T-helper 1 cell treated with Interleukin-12 subunit alpha and Interleukin-12 subunit beta and Interleukin-4 antibody, amounts not matched to agents 30 ng/mL and 1 ng/mL, for 36 hours (primary cell): ENCODE results near the gene ZNF521. TPM values are rescaled to one million over a fixed set of nuclear protein-coding genes. Genes with fewer than 3 reads are reported as not detected.

Experiments
- intact Hi-C: fragments of 100-400 bp; cut with micrococcal nuclease; formaldehyde crosslinking; loops from one replicate; pipeline ENCODE4 v1.15.1; 2024
- total RNA-seq: library from RNA; stranded (reverse); gene quantifications from 2 replicates; pipeline ENCODE4 v1.2.3, GENCODE V29; 2022

ZNF521 gene
- total RNA-seq: not detected in 2 replicates

DNA sequence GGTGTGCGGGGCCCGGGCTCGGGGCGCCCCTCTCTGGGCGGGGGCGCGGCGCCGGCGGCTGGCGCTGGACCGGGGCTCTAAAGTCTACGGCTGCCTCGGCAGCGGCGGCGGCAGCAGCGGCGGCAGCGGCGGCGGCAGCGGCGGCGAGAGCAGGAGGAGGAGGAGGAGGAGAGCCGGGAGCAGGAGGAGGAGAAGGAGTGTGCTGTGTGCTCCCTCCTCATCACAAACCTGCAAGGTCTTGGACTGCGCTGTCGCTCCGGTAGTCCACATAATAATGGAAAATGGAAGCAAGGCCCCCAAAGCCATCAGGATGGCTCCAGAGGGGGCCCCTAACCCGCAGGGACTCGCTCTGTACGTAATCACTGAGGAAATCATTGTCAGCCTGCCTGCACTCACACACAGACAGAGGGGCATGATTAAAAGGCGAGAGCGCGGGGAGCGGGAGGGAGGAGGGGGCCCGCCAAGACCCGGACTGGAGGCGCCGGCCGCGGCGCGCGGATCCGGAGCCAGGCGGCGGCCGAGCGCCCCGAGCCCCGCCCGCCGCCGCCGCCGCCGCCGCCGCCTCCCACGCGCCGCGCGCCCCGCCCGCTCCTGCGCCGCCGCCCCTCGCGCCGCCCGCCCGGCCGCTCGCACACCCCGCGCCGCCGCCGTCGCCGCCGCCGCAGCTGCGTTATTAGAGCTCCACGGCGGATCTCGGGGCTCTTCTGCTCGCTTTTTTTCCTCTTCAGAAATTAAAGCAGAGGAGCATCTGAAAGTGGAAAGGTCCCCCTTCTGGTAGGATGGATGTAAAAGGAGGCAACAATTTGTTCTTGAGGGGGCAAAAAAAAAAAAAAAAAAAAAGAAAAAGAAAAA, at the start of gene ZNF521:
Gene ZNF521 (minus strand): TSS at position 390 of the 852 bp plus-strand sequence. CDS start 1,220 bp downstream, outside the sequence.
- intact Hi-C loops: loop anchor here (2.0 kb wide), 1 partner anchor 955 kb away; the partner anchor contains the start of gene OSBPL1A

DNA sequence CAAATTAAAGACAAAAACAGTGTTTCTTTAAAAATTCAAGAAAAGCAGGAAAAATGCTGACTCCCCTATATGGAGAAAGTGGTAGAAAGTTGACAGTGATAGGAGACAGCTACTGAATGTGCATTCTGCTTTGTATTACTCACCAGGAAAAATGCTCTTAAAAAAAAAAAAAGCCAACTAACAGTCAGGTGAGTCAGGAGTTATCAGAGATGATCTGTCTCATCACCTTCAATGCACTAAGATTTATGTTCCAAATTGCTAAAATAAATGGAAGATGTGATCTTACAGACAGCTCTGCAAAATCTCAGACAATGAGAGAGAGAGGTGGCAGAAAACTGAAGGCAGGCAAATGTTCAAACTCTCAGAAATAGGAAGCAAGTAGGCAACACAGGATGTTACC, 47.6 kb upstream of the ZNF521 start:
- intact Hi-C loops: no loop called here

DNA sequence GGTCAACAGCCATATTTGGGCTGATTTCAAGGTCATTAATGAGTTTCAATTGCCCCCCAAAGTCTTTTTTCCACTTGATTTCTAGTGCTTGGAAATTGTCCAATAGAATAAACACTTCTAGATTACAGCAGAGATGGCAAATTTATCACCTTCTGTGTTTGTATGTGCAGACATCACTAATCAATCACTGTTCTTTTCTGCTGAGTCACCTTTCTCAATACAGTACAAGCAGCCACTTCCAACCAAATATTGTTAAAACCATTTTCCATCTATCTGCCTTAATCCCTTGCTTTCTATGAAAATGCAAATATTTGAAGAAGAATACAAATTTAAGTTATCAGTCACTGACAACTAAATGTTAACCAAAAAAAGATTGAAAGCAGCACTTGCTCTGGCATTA, 40.2 kb upstream of the ZNF521 start:
- intact Hi-C loops: no loop called here

DNA sequence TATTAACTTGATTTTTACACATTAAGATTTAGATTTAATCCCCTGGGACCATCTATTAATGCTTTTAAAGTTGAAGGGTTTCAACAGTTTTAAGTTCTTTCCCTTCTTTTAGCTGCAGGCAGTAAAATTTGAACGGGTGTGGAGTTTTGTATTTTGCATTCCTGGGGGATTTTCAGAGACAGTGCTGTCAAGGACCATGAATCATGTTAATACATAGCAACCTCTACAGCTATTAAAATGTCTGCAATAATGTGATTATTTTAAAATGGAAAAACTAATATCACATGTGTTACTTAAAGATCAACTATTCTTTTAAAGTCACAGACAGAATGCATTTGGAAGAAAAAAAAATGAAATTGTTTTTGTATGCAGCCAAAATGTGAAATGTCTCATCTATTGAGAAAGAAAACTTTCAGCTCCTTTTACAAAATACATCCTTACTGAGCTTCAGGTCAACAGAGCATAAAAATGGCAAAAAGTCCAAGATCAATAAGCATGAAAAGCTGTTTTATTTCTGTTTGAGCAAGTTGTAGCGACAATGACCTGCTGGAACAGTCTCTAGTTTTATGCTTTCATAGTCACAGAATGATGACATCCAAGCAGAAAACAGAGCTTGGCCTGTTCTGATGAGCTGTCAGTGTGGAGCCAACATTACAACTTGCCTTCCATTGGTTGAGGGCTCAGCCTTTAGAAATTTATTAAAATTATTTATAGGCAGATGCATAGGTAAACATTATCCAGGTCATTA, 21.6 kb upstream of the ZNF521 start:
- intact Hi-C loops: no loop called here

DNA sequence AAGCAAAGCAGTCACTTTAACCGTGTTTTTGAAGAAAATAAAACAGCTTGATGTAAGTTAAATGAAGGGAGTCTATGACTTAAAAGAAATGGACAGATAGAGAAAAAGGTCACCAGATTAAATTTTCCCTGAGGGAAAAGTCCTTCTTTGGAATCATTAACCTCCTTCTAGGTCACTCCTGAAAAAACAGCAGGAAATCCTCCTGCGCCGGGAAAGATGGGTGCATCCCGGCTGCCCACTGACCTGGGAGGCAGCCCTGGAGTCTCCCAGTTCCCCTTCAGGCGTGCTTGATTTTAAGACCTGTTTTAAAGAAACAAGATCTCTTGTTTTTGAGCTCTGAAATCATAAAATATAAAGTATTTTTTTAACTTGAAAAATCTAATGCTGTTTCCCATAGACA, 18.4 kb upstream of the ZNF521 start:
- intact Hi-C loops: no loop called here

DNA sequence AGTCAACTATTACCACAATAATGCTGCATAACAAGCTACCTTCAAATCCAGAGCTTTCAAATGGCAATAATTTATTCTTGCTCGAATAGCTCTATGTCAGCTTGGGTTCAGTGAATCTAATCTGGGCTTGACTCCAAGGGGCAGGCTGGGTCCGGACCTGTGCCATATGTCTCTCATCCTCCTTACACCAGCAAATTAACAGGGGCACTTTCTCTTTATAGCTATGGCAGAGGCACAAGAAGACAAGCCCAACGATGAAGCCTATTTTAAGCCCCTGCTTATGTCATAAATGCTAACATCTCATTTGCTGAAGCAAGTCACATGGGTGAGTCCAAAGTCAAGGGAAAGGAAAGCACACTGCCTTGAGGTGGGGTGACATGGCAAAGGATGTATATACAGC, 13.3 kb upstream of the ZNF521 start:
- intact Hi-C loops: no loop called here

DNA sequence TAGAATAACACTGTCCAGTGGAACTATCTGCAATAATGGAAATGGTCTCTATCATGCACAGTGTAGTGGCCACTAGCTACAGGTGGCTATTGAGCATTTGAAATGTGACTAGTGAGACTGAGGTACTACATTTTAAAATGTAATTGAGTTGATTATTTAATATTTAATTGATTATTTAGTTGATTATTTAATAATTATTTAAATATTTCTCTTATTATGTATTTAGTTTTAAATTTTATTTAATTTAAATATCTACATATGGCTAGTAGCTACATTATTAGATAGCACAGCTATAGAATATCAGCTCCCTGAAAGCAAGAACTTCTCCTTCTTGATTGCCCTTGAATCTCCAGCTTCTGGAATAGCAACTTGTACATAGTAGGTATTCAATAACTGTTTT, 12.8 kb upstream of the ZNF521 start:
- intact Hi-C loops: no loop called here

DNA sequence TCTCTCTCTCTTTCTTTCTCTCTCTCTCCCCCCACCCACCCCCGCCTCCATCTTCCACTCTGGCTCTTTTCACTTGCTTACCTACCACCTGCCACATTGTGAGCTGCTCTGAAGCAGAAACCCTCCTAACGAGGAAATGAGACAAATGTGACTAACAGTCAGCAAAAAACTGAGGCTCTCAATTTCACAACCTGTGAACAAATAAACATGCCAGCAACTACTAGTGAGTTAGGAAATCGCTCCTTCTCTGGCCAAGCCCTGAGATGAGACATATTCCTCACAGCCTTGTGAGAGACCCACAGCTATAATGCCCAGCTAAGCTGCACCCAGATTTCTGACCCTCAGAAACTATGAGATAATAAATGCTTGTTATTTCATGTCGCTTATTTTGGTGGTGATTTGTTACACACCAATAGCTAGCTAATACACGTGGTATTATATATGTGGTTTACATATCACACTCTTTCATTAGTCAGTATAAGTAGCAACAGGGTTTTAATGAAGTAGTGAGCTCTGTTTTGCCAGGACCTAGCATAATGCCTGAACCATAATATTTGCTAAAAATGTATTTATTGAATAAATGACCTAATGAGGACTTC, 8.4 kb upstream of the ZNF521 start:
- intact Hi-C loops: no loop called here

DNA sequence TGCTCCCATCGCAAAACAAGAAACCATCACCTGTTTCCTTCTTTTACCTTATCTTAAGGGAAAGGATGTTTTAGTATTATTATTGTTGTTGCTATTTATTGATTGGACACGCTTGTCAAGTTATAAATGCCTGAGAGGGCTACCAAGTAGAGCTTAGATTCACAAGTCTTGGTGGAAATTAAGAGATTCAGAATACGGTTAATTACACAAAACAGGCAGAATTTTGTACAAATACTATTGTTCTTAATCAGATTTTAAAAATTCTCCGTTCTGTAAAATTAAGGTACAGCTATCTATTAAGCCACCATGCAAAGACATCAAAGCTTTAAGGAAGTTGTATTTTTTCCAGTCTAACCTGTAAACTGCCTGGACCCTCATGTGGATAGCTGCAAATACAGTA, 1.1 kb upstream of the ZNF521 start:
- intact Hi-C loops: loop anchor here (2.0 kb wide), 1 partner anchor 956 kb away; the partner anchor contains the start of gene OSBPL1A

DNA sequence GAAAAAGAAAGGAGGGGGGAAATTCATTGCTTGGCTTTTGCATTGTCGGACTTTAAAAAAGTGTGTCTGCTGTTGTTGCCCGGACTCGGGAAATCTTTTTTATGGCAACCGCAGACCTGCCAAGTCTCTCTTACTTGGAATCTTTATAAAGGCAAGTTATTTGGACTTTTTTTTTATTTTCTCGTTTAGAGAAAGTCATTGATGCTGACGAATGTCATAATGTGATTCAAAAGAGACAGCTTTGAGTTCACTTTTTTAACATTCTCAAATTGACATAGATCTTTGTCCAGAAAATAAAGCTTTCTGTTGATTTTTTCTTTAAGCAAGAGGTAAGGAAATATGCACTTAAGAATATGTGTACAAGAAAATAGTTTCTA, 651 bp upstream of the ZNF521 start:
- intact Hi-C loops: loop anchor here (2.0 kb wide), 1 partner anchor 956 kb away; the partner anchor contains the start of gene OSBPL1A

DNA sequence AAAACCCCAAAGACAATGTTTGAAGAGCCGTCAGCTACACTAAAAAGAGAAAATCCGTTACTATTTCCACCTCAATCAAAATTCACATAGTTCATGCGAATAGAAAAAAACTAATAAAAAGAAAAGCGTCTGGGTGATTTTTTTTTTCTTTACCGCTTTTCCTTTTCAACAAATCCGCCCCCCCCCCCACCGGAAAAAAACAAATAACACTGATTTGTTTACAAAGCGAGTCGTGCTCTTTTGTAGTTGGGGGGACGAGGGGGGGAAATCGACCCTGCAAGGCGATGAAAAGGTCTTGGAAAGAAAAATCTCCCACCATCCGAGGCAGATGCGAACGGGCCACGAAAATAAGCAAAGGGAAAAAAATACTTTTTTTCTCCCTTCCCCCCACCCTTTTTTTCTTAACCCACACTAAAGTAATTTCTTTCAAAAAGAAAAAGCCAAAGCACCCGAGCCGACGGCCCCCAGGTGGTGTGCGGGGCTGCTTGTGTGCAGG, 638 bp downstream of the ZNF521 start:
- intact Hi-C loops: no loop called here

DNA sequence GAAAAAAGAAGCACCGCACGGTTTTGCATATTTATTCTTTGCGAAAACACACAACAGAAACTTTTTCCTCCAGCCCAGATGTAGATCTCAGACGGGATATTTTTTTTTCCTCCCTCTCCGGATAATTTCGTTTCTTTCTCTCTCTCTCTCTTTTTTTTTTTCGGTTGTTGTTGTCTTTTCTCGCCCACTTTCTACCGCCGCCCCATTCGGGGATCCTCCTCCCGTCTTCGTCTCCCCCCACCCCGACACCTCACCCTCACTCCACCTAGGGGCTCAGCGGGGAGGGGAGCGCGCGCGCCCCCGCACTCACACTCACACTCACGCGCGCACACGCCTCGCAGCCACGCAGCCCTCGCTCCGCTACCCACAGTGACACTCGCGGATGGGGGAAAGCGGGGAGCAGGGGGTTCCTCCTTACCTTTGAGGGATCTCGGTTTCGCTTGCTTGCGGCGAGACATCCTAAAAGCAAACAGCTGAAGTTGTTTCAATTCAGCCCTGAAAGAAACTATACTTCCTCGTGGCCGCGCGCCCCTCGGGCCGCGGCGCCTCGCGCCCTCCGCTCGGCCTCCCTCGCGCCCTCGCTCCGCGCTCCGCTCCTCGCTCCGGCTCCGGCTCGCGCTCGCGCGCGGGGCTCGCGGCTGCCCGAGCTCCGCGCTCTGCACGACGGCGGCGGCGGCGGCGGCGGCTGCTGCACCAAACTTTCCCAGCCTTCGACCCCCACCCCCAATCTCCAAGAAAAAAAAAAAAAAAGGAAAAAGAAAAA, 1.3 kb downstream of the ZNF521 start:
- intact Hi-C loops: no loop called here

DNA sequence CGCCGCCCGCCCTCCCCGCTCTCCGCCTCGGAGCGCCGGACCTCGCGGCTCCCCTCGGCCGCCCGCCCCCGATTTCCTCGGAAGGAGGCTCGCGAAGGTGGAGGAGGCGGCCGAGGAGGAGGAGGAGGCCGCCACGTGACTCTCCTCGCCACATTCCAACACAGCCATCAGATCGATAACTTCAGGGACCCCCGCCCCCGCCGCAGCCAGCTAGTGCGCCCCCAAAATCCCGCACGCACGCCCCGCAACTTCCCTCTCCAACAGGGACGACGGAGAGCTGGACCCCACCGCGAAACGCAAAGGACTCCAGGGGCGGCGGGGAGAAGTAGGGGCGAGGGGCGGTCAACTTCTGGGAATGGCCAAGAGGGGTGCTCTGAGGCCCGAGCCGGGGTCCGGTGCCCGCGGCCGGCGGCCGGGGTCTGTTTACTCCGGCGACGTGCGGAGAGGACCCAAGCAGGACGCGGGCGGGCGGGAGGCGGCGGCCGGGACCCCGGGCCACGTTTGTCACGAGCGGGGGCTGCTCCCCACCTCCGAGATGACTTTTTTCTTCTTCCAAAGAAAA, 2.0 kb downstream of the ZNF521 start:
- intact Hi-C loops: no loop called here

DNA sequence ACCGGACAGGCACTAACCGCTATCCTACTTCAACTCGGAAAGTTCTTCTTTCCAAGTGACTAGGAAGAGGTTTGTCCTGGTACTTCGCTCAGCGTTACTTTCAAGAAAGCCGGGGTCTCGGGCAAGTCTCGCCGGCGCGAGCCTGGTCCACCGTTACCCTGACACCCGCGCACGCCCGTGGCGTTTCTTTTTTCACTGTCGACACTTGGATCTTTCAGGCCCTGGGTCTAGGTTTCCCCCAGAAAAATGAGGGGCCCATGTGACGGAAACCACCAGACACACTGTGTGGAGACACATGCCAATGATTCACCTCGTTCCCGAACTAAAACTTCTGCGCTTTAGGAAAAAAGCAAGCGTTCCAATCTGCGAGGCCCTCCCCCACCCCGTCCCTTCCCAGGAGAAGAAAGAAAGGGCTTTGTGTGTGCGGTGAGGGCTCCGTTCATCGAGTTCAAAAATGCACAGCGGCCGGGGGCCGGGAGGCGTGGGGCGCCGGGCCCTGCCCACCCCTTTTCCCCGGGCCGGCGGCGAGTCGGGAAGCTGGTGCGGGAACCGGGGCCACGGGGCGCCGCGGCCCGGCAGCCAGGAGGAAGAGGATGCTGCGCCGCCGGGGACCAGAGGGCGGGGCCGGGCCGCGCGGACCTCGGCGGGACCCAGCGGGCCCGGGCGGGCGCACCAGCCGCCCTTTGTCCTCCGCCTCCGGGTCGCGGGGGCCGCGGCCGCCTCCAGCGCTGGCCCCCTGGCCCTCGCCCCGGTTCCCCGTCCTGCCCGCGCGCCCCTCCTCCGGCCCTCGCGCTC, 2.6 kb downstream of the ZNF521 start:
- intact Hi-C loops: no loop called here

DNA sequence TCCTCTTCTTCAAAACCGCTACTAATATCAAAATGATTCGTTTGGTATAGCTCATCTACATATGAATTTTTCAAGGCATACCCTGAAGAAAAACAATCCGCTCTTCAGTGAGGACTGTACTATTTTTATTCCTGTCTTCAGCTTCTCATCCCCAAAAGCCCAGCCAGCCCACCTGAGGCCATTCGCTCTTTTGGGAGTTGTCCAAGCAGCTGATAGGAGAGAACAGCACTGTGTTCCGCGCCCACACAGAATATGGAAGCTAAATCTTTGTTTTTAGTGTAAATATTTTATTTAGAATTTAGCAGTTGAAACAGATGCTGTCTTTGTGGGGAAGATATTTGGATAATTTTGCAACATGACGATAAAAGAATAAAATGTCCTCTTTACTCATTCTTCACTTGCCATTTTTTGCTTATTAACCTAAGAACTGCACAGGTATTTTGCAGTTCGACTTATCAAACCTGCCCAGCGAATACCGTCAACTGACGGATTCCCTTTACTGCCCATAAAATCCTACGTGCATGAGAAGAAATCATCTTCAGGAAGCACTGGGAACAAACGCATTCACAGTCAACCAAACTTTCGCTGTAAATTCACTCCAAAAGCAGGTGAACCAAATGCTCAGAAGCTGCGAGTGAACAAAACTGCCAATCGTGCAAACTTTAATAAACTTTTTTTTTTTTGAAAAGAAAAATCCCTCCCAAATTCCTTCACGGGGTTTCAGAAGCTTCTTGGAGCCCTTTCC, 3.4 kb downstream of the ZNF521 start:
- intact Hi-C loops: no loop called here

DNA sequence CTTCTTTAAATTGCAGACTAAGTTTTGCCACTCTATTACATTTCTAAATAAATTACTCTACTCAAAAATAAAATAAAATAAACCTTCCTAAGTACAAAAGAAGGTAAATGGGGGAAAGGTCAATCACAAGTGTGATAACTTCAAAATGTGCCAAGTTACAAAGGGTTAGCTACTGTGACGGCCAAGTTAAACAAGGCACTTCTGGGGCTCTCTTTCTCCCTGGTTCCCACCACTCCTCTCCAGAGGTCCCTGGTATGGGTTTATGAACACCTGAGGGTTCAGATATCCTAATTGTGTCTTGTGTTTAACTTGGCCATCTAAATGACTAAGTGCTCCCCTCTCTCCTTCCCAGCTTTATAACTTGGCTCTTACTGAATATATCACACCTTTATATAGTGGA, 5.4 kb downstream of the ZNF521 start:
- intact Hi-C loops: no loop called here

DNA sequence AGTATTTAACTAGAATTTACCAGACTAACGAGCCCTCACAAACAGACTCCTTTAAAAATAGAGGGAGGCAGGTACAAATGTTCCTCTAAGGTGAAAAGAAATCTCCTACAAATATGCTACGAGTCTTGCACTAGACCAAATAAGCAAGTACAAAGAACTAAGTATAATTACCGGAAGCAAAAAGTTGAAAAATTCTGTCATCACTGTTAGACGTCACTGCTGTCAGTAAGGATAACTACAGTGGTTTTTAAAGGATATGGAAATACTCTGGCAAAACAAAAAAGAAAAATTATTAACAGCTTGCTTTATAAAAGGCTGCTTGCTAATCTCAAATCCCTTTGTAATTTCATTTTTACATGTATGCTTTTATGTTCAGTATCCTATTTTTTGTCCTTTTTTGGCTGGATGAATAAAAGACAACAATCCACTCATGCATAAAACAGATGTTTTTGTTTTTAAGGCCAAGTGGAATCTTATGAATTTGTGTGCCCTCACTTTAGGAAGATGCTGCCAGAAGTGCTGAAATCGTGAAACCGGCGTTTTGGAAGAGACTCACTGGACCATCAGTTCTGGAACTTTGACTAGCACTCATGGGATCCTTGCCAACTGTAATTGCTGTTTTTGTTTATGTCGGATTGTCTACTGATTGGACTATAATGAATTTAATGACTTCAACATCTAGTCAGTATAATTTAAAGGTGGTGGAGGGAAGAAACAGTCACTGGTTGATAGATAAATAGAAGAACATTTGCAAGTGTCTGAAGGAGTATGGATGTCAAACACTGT, 6.7 kb downstream of the ZNF521 start:
- intact Hi-C loops: no loop called here

DNA sequence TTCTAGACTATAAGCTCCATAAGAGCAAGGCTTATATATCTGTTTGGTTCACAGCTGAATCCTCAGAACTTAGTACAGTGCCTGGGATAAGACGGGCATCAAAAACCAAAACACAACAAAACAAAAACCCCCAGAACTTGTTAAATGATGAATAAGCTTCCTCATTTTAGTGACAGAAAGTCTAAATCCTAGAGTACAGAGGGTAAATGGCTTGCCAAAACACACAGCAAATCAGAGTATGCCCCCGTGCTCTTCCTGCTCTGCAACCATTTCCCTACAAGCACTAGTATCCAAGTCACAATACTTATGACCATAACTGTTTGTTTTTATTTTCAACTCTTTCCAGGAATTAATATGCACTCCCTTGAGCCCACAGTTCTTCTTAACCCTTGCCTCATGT, 10.1 kb downstream of the ZNF521 start:
- intact Hi-C loops: no loop called here
